IgD-negative memory B cell (primary cell): ENCODE data around the gene RB1. TPM values are rescaled to one million over a fixed set of nuclear protein-coding genes. Genes with fewer than 3 reads are reported as not detected.
"Not testable (repeated sequence)": the region's sequence is repeated elsewhere in the genome, so short reads cannot be mapped to it uniquely, and the experiment has no call there.

Experiments
- H3K27ac Mint-ChIP-seq, 3 donors: one replicate each; pipeline ENCODE4 v1.8.0; 2020 to 2022; ENCODE audit warnings: mild to moderate bottlenecking in 3 of 3, mixed read lengths in 3 of 3, moderate library complexity in 1 of 3
- H3K27me3 Mint-ChIP-seq: one replicate; pipeline ENCODE4 v1.8.0; 2021; ENCODE audit warnings: mixed read lengths
- H3K36me3 Mint-ChIP-seq: one replicate; pipeline ENCODE4 v1.8.0; 2020; ENCODE audit warnings: mild to moderate bottlenecking, mixed read lengths
- H3K4me1 Mint-ChIP-seq, 3 donors: one replicate each; pipeline ENCODE4 v1.8.0; 2020 to 2022; ENCODE audit warnings: mixed read lengths in 3 of 3, mild to moderate bottlenecking in 1 of 3
- H3K4me3 Mint-ChIP-seq, 4 donors: one replicate each; pipeline ENCODE4 v1.8.0; 2020 to 2022; ENCODE audit warnings: mild to moderate bottlenecking in 4 of 4, mixed read lengths in 4 of 4, moderate library complexity in 3 of 4
- H3K9me3 Mint-ChIP-seq, 3 donors: one replicate each; pipeline ENCODE4 v1.8.0; 2020 to 2021; ENCODE audit warnings: mixed read lengths in 3 of 3, mild to moderate bottlenecking in 1 of 3
- polyA plus RNA-seq: library from polyadenylated mRNA; unstranded; fragments of 300-500 nt; fragmentation: Illumina TruSeq; gene quantifications from one replicate; pipeline ENCODE4 v1.2.3, GENCODE V29; 2021

RB1 gene
- polyA plus RNA-seq, 1 donor from 2014 or later: 43.7 TPM

- H3K4me1 Mint-ChIP-seq, H3K27me3 Mint-ChIP-seq, H3K9me3 Mint-ChIP-seq: not testable (repeated sequence)
- H3K36me3 Mint-ChIP-seq: peaks cover 16% of the 10 kb centered on the region
- H3K4me3 Mint-ChIP-seq: peak overlapping the region in 1 of 4 donors; percentile 60
- H3K27ac Mint-ChIP-seq: peak overlapping the region in 1 of 3 donors; percentile 71
Observed at GRCh38 chr13:48422003-48422402, 118.5 kb downstream of the RB1 start.

- H3K9me3 Mint-ChIP-seq: peaks cover 0 to 8% (median 6%) of the 10 kb centered on the region in 3 donors
- no peaks in the 10 kb centered on the region for H3K27me3 Mint-ChIP-seq
Observed at GRCh38 chr13:48424212-48424611, 120.7 kb downstream of the RB1 start.

GRCh38 chr13:48426052-48426451, 122.5 kb downstream of the RB1 start:
- Mint-ChIP-seq H3K4me3 (no peak overlapping the region), H3K9me3 (peaks cover 0 to 2% (median 0%) of the 10 kb centered on the region in 3 donors), H3K27ac (no peak overlapping the region), H3K4me1 (peaks cover 15 to 16% (median 16%) of the 10 kb centered on the region in 3 donors), H3K27me3 (no peaks in the 10 kb centered on the region), H3K36me3 (peaks cover 9% of the 10 kb centered on the region)

More at GRCh38 chr13:48424212-48424611, 120.7 kb downstream of the RB1 start:
- Mint-ChIP-seq H3K4me1 (peaks cover 5 to 9% (median 6%) of the 10 kb centered on the region in 3 donors), H3K4me3 (no peak overlapping the region), H3K27ac (no peak overlapping the region), H3K36me3 (peaks cover 6% of the 10 kb centered on the region)

- H3K27me3 Mint-ChIP-seq, H3K27ac Mint-ChIP-seq, H3K4me3 Mint-ChIP-seq, H3K9me3 Mint-ChIP-seq, H3K36me3 Mint-ChIP-seq: not testable (repeated sequence)
- peaks cover 15 to 16% (median 16%) of the 10 kb centered on the region in 3 donors for H3K4me1 Mint-ChIP-seq
Observed at GRCh38 chr13:48426755-48427298, 123.3 kb downstream of the RB1 start.

DNA sequence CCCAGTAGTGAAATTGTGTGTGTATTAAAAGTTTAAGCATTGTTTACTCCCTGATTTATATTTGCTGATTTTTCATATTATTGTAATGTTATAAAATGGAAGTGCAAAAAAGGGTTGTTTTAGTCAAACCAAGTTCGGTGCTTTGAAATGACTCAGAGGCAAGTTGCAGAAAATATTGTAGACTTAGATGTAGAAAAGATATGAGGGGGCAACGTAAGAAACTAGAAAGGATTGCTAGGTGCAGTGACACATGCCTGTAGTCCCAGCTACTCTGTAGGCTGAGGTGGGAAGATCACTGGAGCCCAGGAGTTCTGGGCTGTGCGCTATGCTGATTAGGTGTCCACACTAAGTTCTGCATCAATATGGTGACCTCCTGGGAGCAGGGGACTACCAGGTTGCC, 125.5 kb downstream of the RB1 start:
- Mint-ChIP-seq H3K4me3 (peak overlapping the region in 1 of 4 donors; percentile 24), H3K4me1 (peaks cover 15 to 18% (median 16%) of the 10 kb centered on the region in 3 donors), H3K27me3 (no peaks in the 10 kb centered on the region), H3K36me3 (peaks cover 5% of the 10 kb centered on the region), H3K9me3 (no peaks in the 10 kb centered on the region), H3K27ac (no peak overlapping the region)

DNA sequence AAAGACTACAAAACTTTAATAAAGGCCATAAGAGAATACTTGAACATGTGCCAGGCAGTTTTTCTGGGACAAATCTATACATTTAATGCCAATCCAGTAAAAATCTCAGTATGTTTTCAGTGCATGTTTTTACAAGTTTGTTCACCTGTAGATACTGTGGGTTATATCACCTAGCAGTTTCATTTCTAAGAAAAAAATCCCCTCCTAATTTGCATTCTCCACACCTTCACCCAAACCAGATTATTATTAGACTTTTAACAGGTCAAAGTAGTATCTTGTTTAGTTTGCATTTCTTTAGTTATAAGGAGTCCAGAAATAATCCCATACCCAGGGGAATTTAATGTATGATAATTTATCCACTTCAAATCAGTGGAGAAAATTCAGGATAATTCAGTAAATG, 126.3 kb downstream of the RB1 start:
- Mint-ChIP-seq H3K9me3 (no peaks in the 10 kb centered on the region), H3K36me3 (peaks cover 5% of the 10 kb centered on the region), H3K27me3 (no peaks in the 10 kb centered on the region), H3K4me1 (peaks cover 15 to 23% (median 19%) of the 10 kb centered on the region in 3 donors), H3K4me3 (peak overlapping the region in 1 of 4 donors; percentile 52), H3K27ac (no peak overlapping the region)

- H3K4me1 Mint-ChIP-seq: peaks cover 16 to 32% (median 27%) of the 10 kb centered on the region in 3 donors
- no peak overlapping the region for H3K4me3 Mint-ChIP-seq
- no peak overlapping the region for H3K27ac Mint-ChIP-seq
- no peaks in the 10 kb centered on the region for H3K27me3 Mint-ChIP-seq
- H3K36me3 Mint-ChIP-seq: peaks cover 5% of the 10 kb centered on the region
- no peaks in the 10 kb centered on the region for H3K9me3 Mint-ChIP-seq
Observed at GRCh38 chr13:48431431-48431830, 127.9 kb downstream of the RB1 start.

DNA sequence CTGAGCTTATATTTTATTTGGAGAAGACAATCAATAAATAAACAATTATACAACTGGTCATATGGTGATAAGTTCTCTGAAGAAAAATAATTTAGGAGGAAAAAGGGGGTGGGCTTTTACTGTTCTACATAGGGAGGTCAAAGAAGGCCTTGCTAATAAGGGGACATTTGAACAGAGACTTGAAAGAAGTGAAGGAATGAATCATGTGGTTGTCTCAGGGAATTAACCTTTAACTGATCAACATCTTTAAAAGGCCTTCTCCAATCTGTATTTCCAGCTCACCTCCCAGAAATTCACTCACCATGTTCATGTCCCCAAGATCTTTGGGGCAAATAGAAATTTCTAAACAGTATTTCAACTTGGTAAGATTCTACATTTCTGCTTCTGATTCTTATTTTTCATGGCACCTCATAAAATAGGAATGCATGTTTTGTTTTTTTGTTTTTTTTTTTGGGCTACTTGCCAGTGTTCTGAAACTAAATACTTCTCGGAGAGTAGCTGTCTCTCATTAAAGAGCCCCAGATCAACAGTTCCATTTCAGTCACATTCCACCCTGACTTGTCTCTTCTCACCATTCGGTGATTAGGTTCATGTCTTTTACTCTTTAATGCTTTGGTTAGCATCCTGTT, 128.6 kb downstream of the RB1 start:
- Mint-ChIP-seq H3K4me1 (peaks cover 22 to 35% (median 27%) of the 10 kb centered on the region in 3 donors), H3K4me3 (no peak overlapping the region), H3K27me3 (no peaks in the 10 kb centered on the region), H3K9me3 (no peaks in the 10 kb centered on the region), H3K27ac (no peak overlapping the region), H3K36me3 (peaks cover 5% of the 10 kb centered on the region)

- Mint-ChIP-seq H3K9me3 (no peaks in the 10 kb centered on the region), H3K4me3 (no peak overlapping the region), H3K27ac (peak overlapping the region in 1 of 3 donors; percentile 45), H3K36me3 (peaks cover 7% of the 10 kb centered on the region), H3K4me1 (peaks cover 17 to 29% (median 21%) of the 10 kb centered on the region in 3 donors), H3K27me3 (no peaks in the 10 kb centered on the region)
Observed at GRCh38 chr13:48434200-48434599, 130.6 kb downstream of the RB1 start.

GRCh38 chr13:48436661-48437288, 133.2 kb downstream of the RB1 start:
- H3K4me3 Mint-ChIP-seq: peak overlapping the region in 1 of 4 donors; percentile 20
- no peaks in the 10 kb centered on the region for H3K9me3 Mint-ChIP-seq
- peak overlapping the region in 1 of 3 donors; percentile 44 for H3K27ac Mint-ChIP-seq
- H3K4me1 Mint-ChIP-seq: peaks cover 7 to 19% (median 13%) of the 10 kb centered on the region in 3 donors
- no peaks in the 10 kb centered on the region for H3K27me3 Mint-ChIP-seq
- peaks cover 2% of the 10 kb centered on the region for H3K36me3 Mint-ChIP-seq

- Mint-ChIP-seq H3K27me3 (no peaks in the 10 kb centered on the region), H3K4me1 (peaks cover 7 to 17% (median 13%) of the 10 kb centered on the region in 3 donors), H3K4me3 (no peak overlapping the region), H3K9me3 (no peaks in the 10 kb centered on the region), H3K27ac (no peak overlapping the region), H3K36me3 (peaks cover 4% of the 10 kb centered on the region)
Observed at GRCh38 chr13:48437371-48437770, 133.8 kb downstream of the RB1 start.

- Mint-ChIP-seq H3K36me3 (peaks cover 15% of the 10 kb centered on the region), H3K4me3 (no peak overlapping the region), H3K9me3 (no peaks in the 10 kb centered on the region), H3K27ac (peak overlapping the region in 1 of 3 donors; percentile 20), H3K27me3 (no peaks in the 10 kb centered on the region), H3K4me1 (peaks cover 0 to 2% (median 0%) of the 10 kb centered on the region in 3 donors)
Observed at GRCh38 chr13:48443442-48444208, 140.1 kb downstream of the RB1 start.

GRCh38 chr13:48446464-48446863, 142.9 kb downstream of the RB1 start:
- no peak overlapping the region for H3K27ac Mint-ChIP-seq
- no peak overlapping the region for H3K4me3 Mint-ChIP-seq
- H3K36me3 Mint-ChIP-seq: peaks cover 22% of the 10 kb centered on the region
- H3K9me3 Mint-ChIP-seq: peaks cover 4 to 9% (median 9%) of the 10 kb centered on the region in 3 donors
- peaks cover 0 to 5% (median 2%) of the 10 kb centered on the region in 3 donors for H3K4me1 Mint-ChIP-seq
- H3K27me3 Mint-ChIP-seq: no peaks in the 10 kb centered on the region

DNA sequence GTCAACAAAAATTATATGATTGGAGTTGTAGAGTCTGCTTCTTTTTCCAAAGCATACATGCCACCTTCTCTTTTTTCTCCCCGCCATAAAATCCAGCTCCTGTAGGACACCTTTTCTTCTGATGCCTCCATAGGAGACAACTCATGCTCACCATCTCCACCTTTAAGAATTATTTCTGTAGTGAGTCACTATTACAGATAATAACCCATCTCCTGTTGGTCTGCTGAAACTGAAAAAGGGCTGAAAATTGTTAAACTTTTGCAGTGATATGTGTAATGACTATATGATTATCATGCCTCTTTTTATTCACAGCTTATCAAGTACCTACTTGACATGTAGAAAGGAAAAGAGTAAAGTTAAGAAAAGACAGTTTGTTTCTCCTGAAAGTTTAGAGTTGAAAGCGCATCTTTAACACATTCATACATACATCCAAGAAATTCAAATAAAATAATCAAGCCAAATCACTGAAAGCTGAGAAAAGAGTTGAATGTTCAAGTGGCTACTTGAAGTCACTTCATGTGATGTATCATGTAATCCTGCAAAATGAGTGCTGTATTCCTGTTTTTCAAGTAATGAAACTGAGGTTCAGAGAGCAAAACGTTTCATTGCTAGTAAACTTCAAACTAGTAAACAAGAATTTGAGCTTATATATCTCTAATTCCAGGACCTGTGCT, 144.9 kb downstream of the RB1 start:
- H3K27ac Mint-ChIP-seq: no peak overlapping the region

More for the DNA sequence above, 144.9 kb downstream of the RB1 start:
- peak overlapping the region in 1 of 4 donors; percentile 38 for H3K4me3 Mint-ChIP-seq
- peaks cover 0 to 9% (median 7%) of the 10 kb centered on the region in 3 donors for H3K4me1 Mint-ChIP-seq
- peaks cover 7 to 14% (median 12%) of the 10 kb centered on the region in 3 donors for H3K9me3 Mint-ChIP-seq
- H3K27me3 Mint-ChIP-seq: no peaks in the 10 kb centered on the region
- peaks cover 29% of the 10 kb centered on the region for H3K36me3 Mint-ChIP-seq
